ENCODE measurements around the gene RBPJL.
A peak's percentile ranks its signal among the peaks of the same experiment; 100 is the strongest.
"Not testable (repeated sequence)": the region's sequence is repeated elsewhere in the genome, so short reads cannot be mapped to it uniquely, and the experiment has no call there.

Gene RBPJL

GRCh38 chr20:45344168-45344860, 37.7 kb downstream of the RBPJL start:
- no peak for DNase-seq

DNA sequence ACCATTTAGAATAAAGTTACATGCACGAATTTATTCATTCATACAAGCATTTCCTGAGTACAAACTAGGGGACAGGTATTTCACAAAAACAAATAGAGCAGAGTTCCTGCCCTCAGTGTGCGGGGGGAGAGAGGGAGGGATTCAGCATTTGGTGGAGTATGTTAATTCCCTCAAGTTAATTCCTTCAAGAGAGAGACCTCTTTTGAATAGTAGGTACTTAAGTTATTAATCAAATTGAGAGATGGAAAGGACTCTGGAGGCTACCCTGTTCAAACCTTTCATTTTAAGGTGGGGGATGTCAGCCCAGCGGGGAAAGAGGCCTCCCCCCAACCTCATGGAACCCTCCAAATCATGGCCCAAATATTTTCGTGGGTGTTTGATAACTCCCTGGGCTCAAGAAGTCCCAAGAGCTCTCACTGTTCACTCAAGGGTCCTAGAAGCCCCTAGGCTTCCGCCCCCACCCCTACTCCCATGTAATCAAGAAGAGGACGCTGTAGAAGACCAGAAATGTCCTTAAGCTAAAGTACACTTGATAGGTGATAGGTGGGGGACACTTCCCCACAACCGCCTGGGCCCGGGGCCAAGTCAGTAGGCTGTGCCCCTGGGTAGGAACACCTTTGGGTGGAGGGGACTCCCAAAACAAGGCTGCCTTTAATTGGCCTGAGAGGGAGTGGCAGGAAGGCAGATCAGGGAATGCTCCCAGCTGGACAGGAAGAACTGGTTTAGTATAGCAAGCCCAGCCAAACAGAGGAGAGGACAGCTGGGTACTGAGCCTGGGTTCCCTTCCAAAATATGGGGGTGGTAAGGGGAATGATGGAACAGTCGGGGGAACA, 38.7 kb downstream of the RBPJL start:
- no peak for DNase-seq

GRCh38 chr20:45346291-45346718, 39.7 kb downstream of the RBPJL start:
- DNase-seq: no peak

- no peak for DNase-seq
Measured at GRCh38 chr20:45346851-45347250, 40.2 kb downstream of the RBPJL start.

GRCh38 chr20:45347297-45347935, 40.8 kb downstream of the RBPJL start:
- DNase-seq: no peak

GRCh38 chr20:45347936-45348778, 41.5 kb downstream of the RBPJL start, which contains the start of gene SDC4:
SDC4 (minus strand) TSS chr20:45348424; CDS start chr20:45348384, 40 bp downstream.
- DNase-seq: peak; percentile 69

DNA sequence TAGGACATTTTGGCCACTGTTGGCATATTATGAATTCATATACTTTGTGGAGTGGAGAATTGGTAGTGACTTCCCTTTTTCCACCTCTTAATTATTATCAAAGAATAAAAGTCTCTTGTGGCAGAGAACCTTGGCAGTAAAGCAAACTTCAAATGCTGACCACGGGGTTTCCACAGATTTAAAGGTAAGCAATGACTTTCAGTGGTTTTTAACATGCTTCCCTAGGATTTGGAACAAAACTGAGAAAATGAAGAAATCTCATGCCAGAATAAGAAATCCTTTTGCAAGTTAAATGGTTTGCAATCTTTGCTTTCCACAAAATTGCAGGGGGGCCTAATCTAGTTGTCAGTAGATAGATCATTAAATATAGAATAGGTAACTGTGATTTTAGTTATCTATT, 43.6 kb downstream of the RBPJL start:
- DNase-seq: no peak

DNA sequence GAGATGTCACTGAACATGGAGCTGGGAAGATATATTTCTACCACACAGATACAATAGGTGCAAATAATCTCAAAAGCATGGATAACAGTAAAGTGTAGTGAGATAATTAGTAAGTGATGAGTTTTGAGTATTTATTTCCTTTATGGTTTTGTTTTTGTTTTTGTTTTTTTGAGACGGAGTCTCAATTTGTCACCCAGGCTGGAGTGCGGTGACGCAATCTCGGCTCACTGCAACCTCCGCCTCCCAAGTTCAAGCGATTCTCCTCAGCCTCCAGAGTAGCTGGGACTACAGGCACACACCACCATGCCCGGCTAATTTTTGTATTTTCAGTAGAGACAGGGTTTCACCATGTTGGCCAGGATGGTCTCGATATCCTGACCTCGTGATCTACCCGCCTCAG, 44.2 kb downstream of the RBPJL start:
- DNase-seq: not testable (repeated sequence)

- no peak for DNase-seq
Measured at GRCh38 chr20:45352729-45353128, 46.1 kb downstream of the RBPJL start.

DNA sequence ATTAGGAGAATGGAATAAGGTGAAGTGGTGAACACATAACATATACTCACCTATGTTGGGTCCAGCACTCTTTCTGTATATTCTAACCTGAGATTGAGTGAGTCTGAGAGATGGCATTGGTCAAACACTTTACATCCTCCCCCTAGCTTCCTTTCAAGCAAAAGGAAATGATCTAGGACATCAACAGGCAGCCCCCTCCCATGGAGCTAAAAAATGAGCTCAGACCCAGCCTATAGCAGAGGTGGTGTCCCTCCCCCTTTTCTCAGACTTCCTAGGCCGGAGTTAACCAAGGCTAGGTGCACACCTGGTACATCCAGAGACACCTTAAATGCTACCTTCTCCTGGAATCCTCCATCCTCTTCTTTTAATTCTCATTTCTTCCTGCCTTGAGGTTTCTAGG, 47.1 kb downstream of the RBPJL start:
- no peak for DNase-seq

GRCh38 chr20:45354423-45355208, 48.0 kb downstream of the RBPJL start:
- peak; percentile 40 for DNase-seq

- no peak for DNase-seq
Measured at GRCh38 chr20:45355209-45356084, 48.8 kb downstream of the RBPJL start.

DNA sequence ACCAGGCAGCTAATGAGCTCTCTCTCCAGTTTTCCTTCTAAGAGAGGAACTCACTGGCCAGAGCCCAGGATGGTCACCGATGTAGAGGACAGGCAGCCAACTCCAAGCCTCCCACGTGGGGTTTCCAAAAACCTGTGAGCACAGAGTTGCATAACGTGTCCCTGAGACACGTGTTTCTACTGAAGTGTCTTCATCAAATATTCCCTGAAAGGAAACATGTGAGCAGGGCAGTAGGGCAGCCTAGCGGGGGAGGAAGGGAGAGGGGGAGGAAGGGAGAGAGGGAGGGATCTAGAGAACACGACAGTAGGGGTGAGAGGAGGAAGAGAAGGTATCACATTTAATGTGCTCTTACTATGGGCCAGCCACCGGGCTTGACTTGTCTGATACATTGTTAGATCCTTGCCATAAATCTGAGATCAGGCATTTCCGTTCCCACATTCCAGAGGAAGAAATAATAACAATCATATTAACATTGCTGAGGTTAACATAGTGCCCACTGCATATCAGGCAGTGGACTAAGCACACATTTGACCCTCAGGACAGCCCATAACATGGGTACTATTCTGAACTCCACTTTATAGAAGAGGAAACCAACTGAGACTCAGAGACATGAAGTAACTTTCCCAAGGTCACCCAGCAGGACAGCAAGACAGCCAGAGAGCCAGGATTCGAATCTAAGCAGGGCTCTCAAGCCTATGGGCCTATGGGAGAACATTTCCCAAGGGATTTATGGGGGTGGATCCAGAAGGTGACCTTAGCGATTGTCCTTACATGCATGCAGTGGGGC, 51.8 kb downstream of the RBPJL start:
- peak; percentile 61 for DNase-seq

GRCh38 chr20:45359069-45359405, 52.4 kb downstream of the RBPJL start:
- peak; percentile 58 for DNase-seq

DNA sequence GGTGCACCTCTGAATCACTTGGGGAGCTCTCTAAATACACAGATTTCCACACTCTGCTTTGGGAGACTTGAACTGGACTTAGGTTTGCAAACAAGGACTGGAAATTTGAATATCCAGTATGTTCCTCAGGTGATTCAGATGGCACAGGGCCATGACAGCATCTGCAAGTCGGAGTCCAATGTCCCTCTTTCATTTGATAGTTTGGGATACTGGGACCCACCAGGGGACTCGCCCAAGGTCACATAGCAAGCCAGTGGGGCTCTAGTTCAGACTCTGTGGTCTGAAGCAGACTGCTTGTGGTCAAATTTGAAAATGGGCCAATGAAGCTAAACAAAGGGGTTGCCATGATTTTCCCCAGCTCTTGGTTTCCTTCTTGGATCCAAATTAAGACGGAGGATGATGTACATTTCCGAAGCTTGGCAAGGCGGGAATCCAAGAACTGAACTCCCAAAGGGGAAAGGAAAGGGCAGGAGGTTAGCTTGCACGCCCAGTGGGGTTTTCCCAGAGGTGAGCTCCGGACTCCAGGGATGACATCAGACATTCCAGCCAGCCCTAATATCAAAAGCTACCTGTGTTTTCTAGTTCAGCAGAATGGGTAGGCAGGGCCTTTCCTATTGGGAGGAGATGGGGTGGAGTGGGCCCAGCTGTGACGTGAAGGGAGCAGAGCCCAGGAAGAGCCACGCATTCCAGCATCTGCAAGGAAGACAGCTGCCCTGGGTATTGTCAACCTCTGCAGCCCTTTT, 52.9 kb downstream of the RBPJL start:
- peak; percentile 41 for DNase-seq

DNA sequence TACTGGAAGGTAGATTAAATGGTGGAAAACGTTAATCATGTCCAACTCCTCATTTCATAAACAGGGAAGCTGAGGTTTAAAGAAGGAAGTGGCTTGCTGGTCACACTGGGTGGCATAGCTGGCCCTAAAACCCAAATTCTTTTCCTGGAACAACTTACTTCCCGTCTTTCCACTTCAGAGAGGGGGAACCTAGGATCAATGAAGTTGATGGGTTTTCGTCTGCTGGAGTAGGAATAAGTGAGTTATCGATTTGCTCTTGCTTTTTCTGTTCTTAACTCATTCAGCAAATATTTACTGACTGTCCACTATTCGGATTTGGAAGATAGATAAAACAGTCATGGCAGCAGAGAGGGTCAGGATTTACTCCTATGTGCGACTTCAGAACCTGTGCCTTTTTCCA, 55.2 kb downstream of the RBPJL start:
- DNase-seq: no peak

DNA sequence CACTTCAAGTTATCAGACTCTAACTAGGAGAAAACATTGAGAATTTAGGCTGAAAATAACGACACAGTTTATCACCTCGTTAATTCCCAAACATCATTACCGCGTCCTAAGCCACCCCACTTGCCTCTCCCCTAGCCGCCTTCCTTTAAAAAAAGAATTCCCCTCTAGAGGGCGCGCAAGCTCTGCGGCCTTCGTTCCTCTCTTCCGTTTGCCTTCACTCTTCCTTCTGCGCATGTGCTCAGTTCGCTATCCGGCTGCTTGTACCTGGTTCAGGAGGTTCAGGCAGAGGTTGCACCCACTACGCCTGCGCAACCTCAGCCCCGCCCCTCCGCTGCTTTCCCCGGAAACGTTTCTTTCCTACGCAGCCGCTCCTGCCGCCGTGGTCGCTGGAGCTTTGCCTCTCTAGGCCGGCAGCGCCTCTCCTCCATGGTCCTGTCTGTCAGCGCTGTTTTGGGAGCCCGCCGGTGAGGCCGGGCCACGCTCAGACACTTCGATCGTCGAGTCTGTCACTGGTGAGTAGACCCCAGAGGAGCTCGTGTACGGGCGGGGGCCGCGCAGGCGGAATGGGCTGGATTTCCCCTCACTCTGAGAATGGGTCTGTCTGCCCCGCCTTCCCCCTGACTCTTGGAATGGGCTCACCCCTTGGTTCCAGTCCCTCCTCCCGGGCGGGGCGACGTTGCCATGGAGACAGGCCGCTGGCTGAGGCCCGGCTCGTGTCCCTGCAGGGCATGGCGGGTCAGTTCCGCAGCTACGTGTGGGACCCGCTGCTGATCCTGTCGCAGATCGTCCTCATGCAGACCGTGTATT, 56.4 kb downstream of the RBPJL start, which contains the start of gene SYS1:
SYS1 (plus strand) TSS at position 353 of the 807 bp plus-strand sequence; CDS start at position 729, 376 bp downstream.
- DNase-seq: peak; percentile 99

All from left hindlimb (tissue), 1 donor.